NCI-H1105 (cell line): Measurements from ENCODE around the gene KRTAP10-3.

Source experiments
- DNase-seq: peaks from one replicate; lab custom pipeline; 2025; lab: John Stamatoyannopoulos, UW

KRTAP10-3 gene

DNA sequence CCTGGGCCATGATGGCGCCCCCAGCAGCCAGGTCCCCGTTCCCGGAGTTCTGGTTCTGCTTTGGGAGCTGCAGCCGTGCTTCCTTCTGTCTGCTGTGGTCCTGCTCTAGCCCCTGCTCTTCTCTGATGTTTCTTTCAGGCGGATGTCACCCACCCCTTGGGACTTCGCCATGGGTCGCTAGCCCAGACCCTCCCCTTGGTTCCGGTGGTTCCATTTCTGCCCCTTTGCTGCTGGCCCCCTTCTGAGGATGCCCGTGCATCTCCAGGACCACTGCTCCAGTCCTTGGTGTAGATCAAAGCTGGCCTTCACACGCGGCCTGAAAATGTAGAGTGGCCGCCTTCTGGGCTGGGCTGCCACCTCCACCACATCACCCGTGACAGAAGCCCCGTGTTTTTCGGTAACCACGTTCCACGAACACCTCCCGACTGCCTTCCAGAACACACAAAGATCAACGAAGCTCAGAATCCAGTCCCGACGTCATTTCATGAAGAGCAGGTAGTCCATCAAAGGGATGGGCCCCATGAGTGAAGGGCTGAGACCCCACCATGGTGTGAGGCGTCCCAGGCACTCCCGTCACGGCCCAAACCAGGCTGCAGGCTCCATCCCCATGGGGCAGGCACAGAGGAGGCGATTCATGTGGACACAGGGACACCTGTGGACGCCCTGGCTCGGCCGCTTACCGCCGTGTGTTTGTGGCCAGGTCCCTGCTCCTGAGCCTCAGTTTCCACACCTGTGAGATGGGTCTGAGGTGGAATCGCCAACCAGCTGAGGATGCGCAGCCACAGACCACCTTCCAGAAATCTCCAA, 43.0 kb downstream of the KRTAP10-3 start:
- no peak for DNase-seq

DNA sequence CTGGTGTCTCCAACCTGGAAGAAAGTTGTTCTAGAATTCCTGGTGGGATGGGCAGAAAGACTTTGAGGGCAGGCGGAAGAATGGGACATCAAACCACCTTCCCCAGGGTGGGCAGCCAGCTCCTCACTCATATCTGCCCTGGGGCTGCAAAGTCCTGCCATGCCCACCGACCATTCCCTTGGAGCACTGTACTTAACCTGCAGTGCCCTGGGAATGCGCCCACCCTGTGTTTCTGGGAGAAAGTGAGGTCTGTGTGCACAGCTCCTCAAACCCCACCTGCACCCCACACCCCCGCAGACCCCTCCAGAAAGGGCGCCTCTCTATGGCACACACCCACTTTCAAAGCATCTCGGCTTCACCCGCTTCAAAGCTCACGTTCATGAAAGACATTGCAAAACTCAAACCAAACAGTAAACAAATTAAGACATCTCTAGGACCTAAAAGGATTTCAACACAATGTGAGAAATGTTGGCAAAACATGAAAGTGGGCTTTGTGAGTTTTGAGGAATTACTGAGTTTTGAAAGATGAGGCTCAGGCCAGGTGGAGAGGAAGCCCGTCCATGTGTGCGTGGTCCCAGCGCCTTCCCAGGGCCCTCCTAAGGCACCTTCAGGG, 43.7 kb downstream of the KRTAP10-3 start:
- no peak for DNase-seq

DNA sequence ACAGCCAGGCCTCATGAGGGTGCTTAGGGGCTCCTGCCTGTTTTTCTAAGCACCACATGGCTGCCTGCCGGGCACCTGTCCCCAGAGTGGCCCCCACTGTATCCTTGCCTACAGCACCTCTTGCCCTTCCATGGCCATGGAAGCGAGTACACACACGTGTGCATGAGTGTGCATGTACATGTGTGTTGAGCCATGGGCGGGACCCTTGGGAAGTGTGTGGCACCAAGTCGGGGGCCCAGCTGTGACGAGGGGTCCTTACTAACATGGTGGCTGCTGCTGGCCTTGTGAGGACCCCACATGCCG, 44.4 kb downstream of the KRTAP10-3 start:
- no peak for DNase-seq

DNA sequence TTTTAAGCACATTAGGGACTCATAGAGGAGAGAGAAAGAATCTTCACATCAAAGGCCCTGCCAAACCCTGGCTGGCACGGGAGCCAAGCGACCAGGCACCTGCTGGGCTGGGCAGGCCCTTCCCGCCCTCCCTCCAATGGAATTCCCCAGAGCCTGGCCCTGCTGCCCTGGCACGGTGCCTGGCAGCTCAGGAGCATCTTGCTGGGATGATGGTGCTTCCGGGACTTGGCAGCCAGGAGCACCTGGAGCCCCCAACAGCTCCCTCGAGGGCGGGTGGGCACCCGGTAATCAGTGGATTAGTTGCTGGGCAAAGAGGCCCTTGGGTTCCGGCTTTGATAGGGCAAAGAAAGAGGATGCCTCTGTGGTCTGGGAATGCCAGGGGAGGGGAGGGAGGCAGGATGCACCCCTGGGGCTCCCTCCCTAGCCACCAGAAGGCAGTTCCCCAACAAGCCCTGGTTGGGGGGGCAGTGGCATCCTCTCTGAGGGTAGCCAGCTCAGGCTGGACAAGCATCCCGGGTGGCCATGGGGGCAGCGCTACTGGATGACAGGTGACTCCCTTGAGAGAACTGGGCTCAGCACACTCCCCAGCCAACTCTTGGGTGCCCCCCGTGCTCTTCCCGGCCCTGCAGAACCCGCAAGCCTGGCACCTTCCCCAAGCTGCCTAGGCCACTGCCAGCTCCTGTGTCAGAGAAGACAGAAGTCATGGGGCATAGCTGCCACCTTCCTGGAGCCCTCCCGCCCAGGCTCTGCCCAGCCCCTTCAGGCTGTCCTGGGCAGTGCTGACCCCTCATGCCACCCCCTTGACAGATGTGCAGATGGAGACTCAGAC, 45.0 kb downstream of the KRTAP10-3 start:
- DNase-seq: peak; percentile 90

DNA sequence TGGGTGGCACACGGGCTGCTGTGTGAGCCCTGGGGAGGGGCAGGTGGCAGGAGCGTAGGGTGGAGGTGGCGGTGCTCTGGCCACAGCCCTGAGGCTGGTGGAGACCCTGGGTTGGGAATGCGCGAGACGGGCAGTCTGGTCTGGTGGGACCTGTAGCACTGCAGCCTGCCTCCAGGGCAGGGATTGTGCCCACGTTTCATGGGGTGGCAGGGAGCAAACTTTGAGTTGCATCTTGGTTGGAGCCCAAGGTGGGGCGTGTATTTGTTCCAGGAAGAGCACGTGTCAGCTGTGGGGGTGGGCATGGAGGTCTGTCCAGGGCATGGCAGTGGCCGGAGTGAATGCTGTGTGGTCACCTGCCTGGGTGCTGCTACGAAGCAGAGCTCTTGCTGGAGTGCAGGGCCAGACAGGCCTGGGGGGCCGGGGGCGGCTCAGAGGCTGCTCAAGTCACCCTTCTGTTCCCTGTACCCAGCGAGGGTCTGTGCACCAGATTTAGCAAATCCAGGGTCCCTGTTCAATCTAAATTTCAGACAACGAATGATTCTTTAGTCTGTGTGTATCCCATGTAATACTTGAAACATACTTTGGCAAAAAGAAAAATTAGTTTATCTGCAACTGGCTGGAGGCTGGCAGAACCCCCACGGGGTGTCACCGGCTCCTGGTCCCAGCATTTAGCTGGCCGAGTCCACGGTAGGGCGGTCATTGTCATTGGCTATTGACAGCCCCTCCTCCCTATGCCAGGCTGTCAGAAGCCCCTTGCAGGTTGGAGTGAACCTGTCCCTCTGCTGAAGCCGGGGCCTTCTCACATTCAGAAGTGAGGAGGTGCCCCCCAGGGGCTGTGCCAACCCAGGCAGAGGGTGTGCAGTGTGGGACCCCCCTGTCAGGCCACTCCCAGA, 45.9 kb downstream of the KRTAP10-3 start:
- DNase-seq: no peak

DNA sequence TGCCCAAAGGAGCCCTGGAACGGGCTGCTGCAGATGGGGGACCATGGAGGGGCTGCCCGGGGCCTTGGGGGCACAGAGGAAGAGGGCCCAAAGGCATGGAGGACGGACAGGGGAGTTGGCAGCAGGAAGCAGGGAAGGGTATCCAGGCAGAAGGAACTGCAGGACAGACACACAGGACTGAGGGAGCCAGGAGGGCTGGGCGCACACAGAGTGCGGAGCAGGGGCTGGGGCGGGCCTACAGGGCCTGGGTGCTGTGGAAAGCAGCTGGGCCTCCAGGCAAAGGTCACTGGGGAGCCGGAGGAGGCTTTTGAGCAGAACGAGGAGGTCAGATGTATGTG, 46.7 kb downstream of the KRTAP10-3 start:
- no peak for DNase-seq

DNA sequence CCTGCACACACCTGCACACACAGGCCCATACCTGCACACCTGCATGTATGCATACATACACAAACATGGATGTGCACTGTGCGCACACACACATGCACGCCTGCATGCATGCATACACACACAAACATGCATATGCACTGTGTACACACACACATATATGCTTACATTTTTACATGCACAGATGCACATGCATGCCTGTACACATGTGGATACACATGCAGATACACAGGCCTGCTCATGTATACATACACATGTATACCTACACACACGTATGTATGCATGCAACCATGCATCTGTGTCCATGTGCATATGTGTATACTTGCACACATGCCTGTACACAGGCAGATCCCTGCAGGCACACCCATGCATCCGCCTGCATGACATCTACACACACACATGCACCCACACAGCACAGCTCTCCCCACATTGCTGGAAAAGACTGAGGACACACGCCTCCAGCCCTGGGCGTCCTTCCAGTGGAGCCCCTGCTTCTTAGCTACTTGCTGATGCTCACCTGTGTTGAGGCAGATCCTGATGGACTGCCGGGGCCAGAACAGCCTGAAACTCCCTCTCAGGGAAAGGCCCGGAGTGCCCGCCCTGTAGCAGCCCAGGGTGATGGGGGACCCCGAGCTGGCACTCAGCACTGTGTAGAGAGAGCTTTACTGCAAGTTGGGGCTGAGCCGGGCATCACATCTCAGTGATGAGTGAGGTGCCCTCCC, 47.2 kb downstream of the KRTAP10-3 start:
- DNase-seq: no peak

DNA sequence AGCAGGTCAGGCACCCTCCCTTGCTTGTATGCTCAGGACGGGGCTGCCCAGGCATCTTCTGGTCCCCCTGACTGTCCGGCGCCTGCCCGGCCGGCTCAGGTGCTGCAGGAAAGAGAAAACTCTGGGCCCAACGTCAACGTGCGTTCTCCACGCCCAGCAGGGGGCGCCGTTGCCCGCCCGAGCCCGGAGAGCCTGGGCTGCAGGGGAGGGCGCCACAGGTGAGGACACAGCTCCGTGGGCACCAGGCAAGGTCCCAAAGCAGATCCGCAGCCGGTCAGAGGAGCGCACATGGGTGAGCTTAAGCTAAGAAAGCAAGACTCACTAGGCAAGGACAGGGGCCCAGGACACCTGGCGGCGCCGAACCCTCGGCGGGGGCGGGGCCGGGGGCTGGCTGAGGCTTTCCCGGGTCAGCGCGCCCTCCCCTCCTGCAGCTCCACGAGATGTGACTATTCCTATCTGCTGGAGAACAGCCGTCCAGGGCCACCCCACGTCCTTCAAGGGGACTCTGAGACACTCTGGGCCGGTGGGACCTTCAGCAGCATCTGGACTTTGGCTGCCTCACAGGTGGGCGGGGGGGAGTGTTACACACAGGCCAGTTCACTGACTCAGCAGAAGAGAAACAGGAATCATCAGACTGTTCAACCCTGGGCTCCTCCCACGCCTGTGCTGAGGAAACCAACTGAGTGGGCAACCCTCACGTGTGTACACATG, 47.9 kb downstream of the KRTAP10-3 start:
- DNase-seq: peak; percentile 33

DNA sequence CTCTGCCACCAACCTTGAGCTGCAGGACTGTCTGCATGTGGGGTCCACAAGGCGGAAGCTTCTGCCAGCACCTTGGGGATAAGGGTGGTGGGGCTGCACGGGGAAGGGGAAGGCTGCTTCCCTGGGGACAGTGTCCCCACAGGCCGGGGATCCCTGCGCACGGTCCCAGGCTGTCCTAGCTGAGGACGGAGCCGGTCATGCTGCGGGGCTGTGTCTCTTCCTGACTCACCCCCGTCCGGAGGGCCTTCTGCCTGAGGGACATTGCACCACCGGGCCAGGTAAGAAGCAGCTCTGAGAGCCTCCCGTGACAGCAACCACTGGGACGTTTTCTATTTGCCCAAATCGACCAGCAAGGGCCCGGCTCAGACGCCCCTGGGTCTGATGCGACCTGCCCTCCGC, 48.5 kb downstream of the KRTAP10-3 start:
- no peak for DNase-seq

DNA sequence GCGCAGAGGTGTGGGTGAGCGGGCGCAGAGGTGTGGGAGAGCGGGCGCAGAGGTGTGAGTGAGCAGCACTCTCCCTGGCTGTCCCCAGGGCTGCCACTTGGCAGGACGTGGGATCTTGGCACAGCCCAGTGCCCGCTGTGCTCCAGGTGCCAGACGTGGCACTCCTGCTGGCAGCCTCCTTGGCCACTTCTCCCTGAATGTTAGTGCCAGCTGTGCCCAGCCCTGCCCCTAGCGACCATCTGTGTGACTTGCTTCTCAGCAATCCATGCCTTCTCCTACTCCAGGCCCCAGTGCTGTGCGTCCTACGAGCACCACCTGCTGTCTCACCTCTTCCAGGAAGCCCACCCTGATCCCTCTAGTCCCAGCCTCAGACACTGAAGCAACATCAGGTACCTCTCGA, 49.1 kb downstream of the KRTAP10-3 start:
- peak; percentile 13 for DNase-seq

DNA sequence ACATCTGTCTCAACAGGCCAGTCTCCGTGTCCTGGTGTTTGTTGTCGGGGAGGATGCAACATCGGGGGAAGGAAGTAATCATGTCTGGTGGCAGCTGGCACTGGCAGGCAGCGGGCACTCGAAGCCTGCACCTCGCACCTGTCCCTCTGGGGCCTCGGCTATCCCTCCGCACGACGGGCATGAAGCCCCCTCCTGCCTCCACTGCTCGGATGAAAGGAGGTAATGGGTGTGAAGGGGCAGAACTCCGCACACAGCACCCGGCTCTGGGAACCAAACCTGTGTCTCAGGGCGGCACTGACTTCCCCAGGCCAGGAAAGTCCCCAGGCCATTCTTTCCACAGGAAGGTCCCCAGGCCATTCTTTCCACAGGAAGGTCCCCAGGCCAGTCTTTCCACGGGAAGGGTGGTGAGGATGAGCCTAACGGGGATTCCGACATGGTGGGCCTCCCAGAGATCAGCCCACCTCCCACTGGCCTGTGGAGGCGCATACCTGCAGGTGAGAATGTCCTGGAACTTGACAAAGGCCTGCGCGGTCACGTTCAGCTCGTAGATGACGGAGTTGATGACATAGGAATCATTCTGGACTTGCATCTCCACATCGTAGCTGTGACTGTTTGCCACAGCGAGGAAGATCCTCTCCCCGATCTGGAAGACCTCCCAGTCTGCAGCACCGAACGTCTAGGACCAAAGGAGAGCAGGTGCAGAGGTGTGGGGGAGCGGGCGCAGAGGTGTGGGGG, 49.7 kb downstream of the KRTAP10-3 start:
- no peak for DNase-seq

DNA sequence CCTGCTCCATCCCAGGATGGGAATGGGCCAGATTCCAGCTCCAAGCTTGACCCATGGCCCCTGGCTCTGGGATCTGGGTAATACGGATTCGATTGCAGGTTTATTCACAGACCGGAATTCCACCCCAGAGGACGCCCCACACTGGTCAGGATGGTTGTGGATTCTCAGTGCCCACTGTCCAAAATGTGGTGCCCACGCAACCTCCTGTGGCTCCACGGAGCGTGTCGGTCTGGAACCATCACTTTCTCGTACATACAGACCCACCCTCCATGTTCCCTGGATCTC, 50.2 kb downstream of the KRTAP10-3 start:
- no peak for DNase-seq
